HG03558 (cell line): ENCODE measurements around the gene CCDC175.

ENCODE experiments used
- ATAC-seq: cut with Tn5 transposase; IDR thresholded peaks from one replicate; pipeline ENCODE4 v1.9.1; 2021; ENCODE audit warnings: moderate number of reproducible peaks; ENCODE audit not compliant: unreplicated experiment; ENCODE audit errors: extremely low read depth

Gene CCDC175

GRCh38 chr14:59576332-59577294 lies at the start of gene CCDC175:
CCDC175 (minus strand) TSS chr14:59576812; CDS start chr14:59576775, 37 bp downstream.
- peak; percentile 94 for ATAC-seq

GRCh38 chr14:59622631-59623030 lies 46.0 kb upstream of the CCDC175 start:
- ATAC-seq = no peak

- no peak for ATAC-seq
These were observed 42.4 kb upstream of the CCDC175 start for GRCh38 chr14:59619061-59619460.

- no peak for ATAC-seq
These were observed 24.4 kb upstream of the CCDC175 start for GRCh38 chr14:59601056-59601455.

GRCh38 chr14:59600211-59600945 lies 23.8 kb upstream of the CCDC175 start:
- no peak for ATAC-seq

- ATAC-seq = no peak
These were observed 18.5 kb upstream of the CCDC175 start for GRCh38 chr14:59595071-59595470.

- ATAC-seq = no peak
These were observed 15.2 kb upstream of the CCDC175 start for GRCh38 chr14:59591641-59592370.

GRCh38 chr14:59588101-59588500 lies 11.5 kb upstream of the CCDC175 start:
- ATAC-seq = no peak

- no peak for ATAC-seq
These were observed 9.4 kb upstream of the CCDC175 start for GRCh38 chr14:59585891-59586554.

- ATAC-seq = no peak
These were observed 7.1 kb upstream of the CCDC175 start for GRCh38 chr14:59583755-59584154.

GRCh38 chr14:59582845-59583509 lies 6.4 kb upstream of the CCDC175 start:
- no peak for ATAC-seq

GRCh38 chr14:59582161-59582560 lies 5.5 kb upstream of the CCDC175 start:
- ATAC-seq = no peak

- ATAC-seq = no peak
These were observed 4.3 kb upstream of the CCDC175 start for GRCh38 chr14:59580911-59581310.

GRCh38 chr14:59570122-59570521 lies 6.5 kb downstream of the CCDC175 start:
- ATAC-seq = no peak

- ATAC-seq = no peak
These were observed 9.9 kb downstream of the CCDC175 start for GRCh38 chr14:59566725-59567124.

GRCh38 chr14:59566296-59566695 lies 10.3 kb downstream of the CCDC175 start:
- ATAC-seq = no peak

GRCh38 chr14:59565087-59565486 lies 11.5 kb downstream of the CCDC175 start:
- no peak for ATAC-seq

- ATAC-seq = no peak
These were observed 12.2 kb downstream of the CCDC175 start for GRCh38 chr14:59564366-59564765.

GRCh38 chr14:59547310-59547709 lies 29.3 kb downstream of the CCDC175 start:
- ATAC-seq = no peak

GRCh38 chr14:59543873-59544272 lies 32.7 kb downstream of the CCDC175 start:
- no peak for ATAC-seq
